ENCODE results near the gene BRWD1. TPM values are rescaled to one million over a fixed set of nuclear protein-coding genes. Genes with fewer than 3 reads are reported as not detected.

BRWD1 gene
- total RNA-seq: 10 to 100 TPM; 60.3 to 74.4 (median 68.7) TPM

GRCh38 chr21:39313571-39314142 is at the start of gene BRWD1:
TSS of gene BRWD1 (minus strand) at chr21:39313632. CDS start at chr21:39313491, 141 bp downstream.
- no peak for TF ChIP-seq CTCF (IDR thresholded peaks at IDR 0.05; ENCODE audit: low read depth)

GRCh38 chr21:39362733-39363132 is 49.3 kb upstream of the BRWD1 start:
- TF ChIP-seq CTCF (IDR thresholded peaks at IDR 0.05; ENCODE audit: low read depth): no peak

DNA sequence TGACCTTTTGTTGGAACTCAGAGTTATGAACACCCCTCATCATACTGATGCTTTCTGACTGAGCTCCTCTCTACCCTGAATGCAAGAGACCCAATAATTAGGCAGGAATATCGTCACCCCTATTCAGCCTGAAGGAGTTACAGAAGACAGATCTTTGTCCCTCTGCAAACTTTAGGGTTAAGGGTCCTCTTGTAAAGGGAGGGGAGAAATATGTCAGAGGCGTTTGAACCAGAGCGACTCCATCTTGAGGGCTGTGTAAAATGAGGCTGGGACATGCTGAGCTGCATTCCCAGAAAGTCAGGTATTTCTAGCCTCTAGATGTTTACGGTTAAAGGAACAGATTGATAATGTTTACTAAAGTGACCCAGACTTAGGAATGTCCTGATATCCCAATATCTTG is 46.0 kb upstream of the BRWD1 start:
- no peak for TF ChIP-seq CTCF (IDR thresholded peaks at IDR 0.05; ENCODE audit: low read depth)

GRCh38 chr21:39353295-39353694 is 39.9 kb upstream of the BRWD1 start:
- TF ChIP-seq CTCF (IDR thresholded peaks at IDR 0.05; ENCODE audit: low read depth): no peak

- TF ChIP-seq CTCF (IDR thresholded peaks at IDR 0.05; ENCODE audit: low read depth): no peak
Observed at GRCh38 chr21:39350094-39351005, 36.9 kb upstream of the BRWD1 start.

DNA sequence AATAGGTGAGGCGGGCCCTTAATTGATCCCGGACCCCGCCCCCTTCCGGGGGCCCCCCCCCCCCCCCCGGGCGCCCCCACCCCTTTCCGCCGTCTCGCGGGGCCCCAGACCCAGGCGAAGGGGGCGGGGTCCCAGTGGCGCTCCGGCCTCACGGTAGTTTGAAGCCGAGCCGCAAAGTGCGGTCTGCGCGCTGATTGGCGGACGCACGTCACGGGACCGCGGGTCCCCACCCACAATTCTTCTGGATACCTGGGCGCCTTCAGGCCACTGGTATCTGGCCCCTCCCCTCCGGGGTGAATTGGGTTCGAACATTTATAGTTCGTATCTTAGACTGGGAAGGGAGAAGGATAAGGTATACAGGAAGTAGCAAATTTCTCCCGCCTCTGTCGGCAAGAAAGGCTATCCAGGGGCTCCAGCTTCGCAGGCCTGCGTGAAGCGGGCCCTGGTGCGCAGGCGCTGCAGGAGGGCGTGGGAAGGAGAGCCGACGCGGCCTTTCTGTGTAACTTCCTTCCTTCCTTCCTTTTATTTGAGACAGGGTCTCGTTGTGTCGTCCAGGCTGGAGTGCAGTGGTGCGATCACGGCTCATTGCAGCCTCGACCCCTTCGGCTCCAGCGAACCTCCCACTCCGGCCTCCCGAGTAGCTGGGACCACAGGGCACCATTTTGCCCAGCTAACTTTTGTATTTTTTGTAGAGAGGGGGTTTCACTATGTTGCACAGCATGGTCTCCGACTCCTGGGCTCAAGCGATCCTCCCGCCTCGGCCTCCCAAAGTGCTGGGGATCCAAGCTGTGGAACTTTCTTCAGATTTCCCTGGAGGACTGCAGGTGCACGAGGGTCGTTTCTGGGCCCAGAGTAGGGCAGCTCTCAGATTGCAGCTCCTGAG is 36.0 kb upstream of the BRWD1 start:
- no peak for TF ChIP-seq CTCF (IDR thresholded peaks at IDR 0.05; ENCODE audit: low read depth)

All from subcutaneous adipose tissue (tissue), 4 donors.